Measurements from ENCODE around the gene GAB1.

The GAB1 gene

GRCh38 chr4:143477487-143477886 is 140.8 kb downstream of the GAB1 start:
- no peak for DNase-seq

- no peak for DNase-seq
Observed at GRCh38 chr4:143481361-143481760, 144.7 kb downstream of the GAB1 start.

- peak in 18 of 56 donors; percentile 1 to 47 (median 12) for DNase-seq
Observed at GRCh38 chr4:143482840-143483239, 146.2 kb downstream of the GAB1 start.

- DNase-seq, result no peak
Observed at GRCh38 chr4:143486314-143486713, 149.6 kb downstream of the GAB1 start.

GRCh38 chr4:143488687-143489086 is 152.0 kb downstream of the GAB1 start:
- no peak for DNase-seq

- no peak for DNase-seq
Observed at GRCh38 chr4:143489106-143489505, 152.4 kb downstream of the GAB1 start.

GRCh38 chr4:143498021-143498420 is 161.3 kb downstream of the GAB1 start:
- DNase-seq, result no peak

- no peak for DNase-seq
Observed at GRCh38 chr4:143502231-143502630, 165.6 kb downstream of the GAB1 start.

- DNase-seq, result no peak
Observed at GRCh38 chr4:143506031-143506430, 169.4 kb downstream of the GAB1 start.

- DNase-seq, result no peak
Observed at GRCh38 chr4:143511906-143512305, 175.2 kb downstream of the GAB1 start.

- DNase-seq, result no peak
Observed at GRCh38 chr4:143512978-143513313, 176.3 kb downstream of the GAB1 start.

GRCh38 chr4:143513314-143514168 is 176.9 kb downstream of the GAB1 start, which contains the start of gene SMARCA5:
TSS of gene SMARCA5 (plus strand) at chr4:143513702. CDS start at chr4:143513925, 223 bp downstream.
- DNase-seq, result peak; percentile 51 to 99 (median 95)

- DNase-seq, result peak in 1 of 56 donors; percentile 31
Observed at GRCh38 chr4:143514169-143514495, 177.5 kb downstream of the GAB1 start.

- peak in 49 of 56 donors; percentile 2 to 57 (median 25) for DNase-seq
Observed at GRCh38 chr4:143514497-143514896, 177.8 kb downstream of the GAB1 start.

- peak in 1 of 56 donors; percentile 29 for DNase-seq
Observed at GRCh38 chr4:143514901-143515300, 178.2 kb downstream of the GAB1 start.

GRCh38 chr4:143515905-143516304 is 179.2 kb downstream of the GAB1 start:
- no peak for DNase-seq

GRCh38 chr4:143517764-143518163 is 181.1 kb downstream of the GAB1 start:
- no peak for DNase-seq

Measured in nucleus accumbens (tissue), 56 donors.